IMR-90 (cell line): Measurements from ENCODE around the gene IFNG. TPM values are rescaled to one million over a fixed set of nuclear protein-coding genes. Genes with fewer than 3 reads are reported as not detected.

Experiments used
- ATAC-seq: fragments of 200-7000 bp; cut with Tn5 transposase; 2 replicates; pipeline ENCODE4 v1.9.1; 2020; ENCODE audit warnings: low read depth, mild to moderate bottlenecking, moderate library complexity
- BruUV-seq: library from RNA; stranded (reverse); fragments of 400-500 nt; replicated peaks from 2 replicates; lab custom pipeline; 2021; lab: Mats Ljungman, UMichigan
- CTCF ChIA-PET: fragments of 300-600 bp; formaldehyde crosslinking; extraction: SDS; loops from one replicate; lab custom pipeline; 2021; ENCODE audit warnings: antibody characterized with exemption; lab: Yijun Ruan, JAX
- POLR2A ChIA-PET: fragments of 300-600 bp; sonication (Branson Sonifier 250); formaldehyde crosslinking; loops from one replicate; lab custom pipeline; 2022; ENCODE audit warnings: antibody characterized with exemption; ENCODE audit not compliant: unreplicated experiment; lab: Charles Lee
- DNase-seq: peaks from one replicate; pipeline ENCODE4 v3.0.0; 2013
- H2AFZ ChIP-seq: replicated peaks from 2 replicates; pipeline ENCODE3; 2013; ENCODE audit warnings: low read length, mild to moderate bottlenecking; ENCODE audit not compliant: poor library complexity
- H2AK5ac ChIP-seq: 2 replicates; pipeline ENCODE4 v1.6.1; 2013; ENCODE audit warnings: low read depth, low read length, inconsistent platforms
- H2AK9ac ChIP-seq: replicated peaks from 2 replicates; pipeline ENCODE3; 2013; ENCODE audit warnings: mild to moderate bottlenecking, low read depth, low read length, moderate library complexity; ENCODE audit not compliant: poor library complexity
- H2BK120ac ChIP-seq: 2 replicates; pipeline ENCODE4 v1.6.1; 2013; ENCODE audit warnings: low read depth, low read length, inconsistent platforms
- H2BK15ac ChIP-seq: 3 replicates; pipeline ENCODE4 v1.6.1; 2013; ENCODE audit warnings: low read depth, low read length, inconsistent platforms
- H2BK20ac ChIP-seq: 2 replicates; pipeline ENCODE4 v1.6.1; 2013; ENCODE audit warnings: low read depth, mild to moderate bottlenecking, inconsistent platforms, low read length, moderate library complexity
- H2BK5ac ChIP-seq: 2 replicates; pipeline ENCODE4 v1.6.1; 2013; ENCODE audit warnings: mild to moderate bottlenecking, low read depth, low read length, inconsistent platforms; ENCODE audit not compliant: poor library complexity, severe bottlenecking
- H3K14ac ChIP-seq: replicated peaks from 2 replicates; pipeline ENCODE4 v1.6.1; 2013; ENCODE audit warnings: low read depth, low read length, inconsistent platforms
- H3K18ac ChIP-seq: 2 replicates; pipeline ENCODE4 v1.6.1; 2013; ENCODE audit warnings: low read depth, low read length, control low read depth
- H3K23ac ChIP-seq: 2 replicates; pipeline ENCODE4 v1.6.1; 2013; ENCODE audit warnings: low read depth, low read length, inconsistent platforms
- H3K27ac ChIP-seq: 2 replicates; pipeline ENCODE4 v1.5.1; 2013; ENCODE audit warnings: mild to moderate bottlenecking, control low read depth, low read length; ENCODE audit not compliant: insufficient read depth
- H3K27me3 ChIP-seq: 2 replicates; pipeline ENCODE4 v1.6.1; 2013; ENCODE audit warnings: low read length; ENCODE audit not compliant: control insufficient read depth, insufficient read depth
- H3K36me3 ChIP-seq: 2 replicates; pipeline ENCODE4 v1.6.1; 2013; ENCODE audit warnings: low read length, mixed read lengths; ENCODE audit not compliant: control insufficient read depth, insufficient read depth
- H3K4ac ChIP-seq: 2 replicates; pipeline ENCODE4 v1.6.1; 2013; ENCODE audit warnings: low read depth, low read length, inconsistent platforms
- H3K4me1 ChIP-seq: 2 replicates; pipeline ENCODE4 v1.6.1; 2013; ENCODE audit warnings: low read length, mixed read lengths; ENCODE audit not compliant: control insufficient read depth, insufficient read depth
- H3K4me2 ChIP-seq: 2 replicates; pipeline ENCODE4 v1.6.1; 2013; ENCODE audit warnings: low read depth, mild to moderate bottlenecking, control low read depth, low read length, moderate library complexity
- H3K4me3 ChIP-seq: 2 replicates; pipeline ENCODE4 v1.5.1; 2013; ENCODE audit warnings: low read depth, mild to moderate bottlenecking, control low read depth, low read length, moderate library complexity; ENCODE audit not compliant: insufficient read depth
- H3K56ac ChIP-seq: 2 replicates; pipeline ENCODE4 v1.6.1; 2013; ENCODE audit warnings: low read length, inconsistent platforms; ENCODE audit not compliant: insufficient read depth; ENCODE audit errors: extremely low read depth
- H3K79me1 ChIP-seq, 2 experiments: 2 replicates each; pipeline ENCODE4 v1.6.1; 2013; ENCODE audit warnings: low read length in 2 of 2, inconsistent platforms in 1 of 2, low read depth in 1 of 2
- H3K9ac ChIP-seq: 2 replicates; pipeline ENCODE4 v1.6.1; 2013; ENCODE audit warnings: low read depth, low read length, control low read depth
- H3K9me1 ChIP-seq: 2 replicates; pipeline ENCODE4 v1.6.1; 2013; ENCODE audit warnings: low read length, inconsistent platforms; ENCODE audit not compliant: insufficient read depth
- H3K9me3 ChIP-seq: 2 replicates; pipeline ENCODE4 v1.6.1; 2013; ENCODE audit warnings: low read length; ENCODE audit not compliant: control insufficient read depth, insufficient read depth
- H4K20me1 ChIP-seq: 2 replicates; pipeline ENCODE4 v1.6.1; 2013; ENCODE audit warnings: low read length, inconsistent platforms; ENCODE audit not compliant: insufficient read depth
- H4K5ac ChIP-seq: 2 replicates; pipeline ENCODE4 v1.6.1; 2013; ENCODE audit warnings: mild to moderate bottlenecking, low read depth, low read length, control low read depth
- H4K8ac ChIP-seq, 2 experiments: 2 replicates each; pipeline ENCODE4 v1.6.1; 2013; ENCODE audit warnings: low read depth in 2 of 2, low read length in 2 of 2, control low read depth in 1 of 2, inconsistent platforms in 1 of 2
- H4K91ac ChIP-seq: 2 replicates; pipeline ENCODE4 v1.6.1; 2013; ENCODE audit warnings: low read depth, low read length, inconsistent platforms; ENCODE audit not compliant: insufficient read depth
- MAZ ChIP-seq: IDR thresholded peaks from 2 replicates; pipeline ENCODE4 v1.6.1; 2012; ENCODE audit warnings: low read depth, mild to moderate bottlenecking, low read length, improper control_type of control experiment, moderate library complexity, borderline replicate concordance
- RAD21 ChIP-seq: IDR thresholded peaks from 2 replicates; pipeline ENCODE4 v1.6.1; 2012; ENCODE audit warnings: low read length, improper control_type of control experiment
- RFX5 ChIP-seq: IDR thresholded peaks from 2 replicates; pipeline ENCODE4 v1.8.0; 2012; ENCODE audit warnings: low read depth, mild to moderate bottlenecking, low read length, moderate library complexity
- WGBS, 2 experiments: methylation state at CpG; one replicate each; pipeline versions ENCODE4 v1.1.5 to v1.1.7; 2013; ENCODE audit warnings: missing lambda C conversion rate in 2 of 2; ENCODE audit not compliant: insufficient read length in 1 of 2; ENCODE audit errors: extremely low coverage in 2 of 2; 5-methylcytosine and 5-hydroxymethylcytosine counted together
- dilution Hi-C: fragments of 300-500 bp; cut with HindIII; formaldehyde crosslinking; loops from one replicate; pipeline ENCODE4 v1.14.3; 2018; ENCODE audit warnings: low sequenced_read_pairs; ENCODE audit not compliant: unreplicated experiment
- in situ Hi-C: fragments of 300-500 bp; cut with MboI; formaldehyde crosslinking; loops from 3 replicates; pipeline ENCODE4 v1.14.3; 2019; ENCODE audit warnings: low sequenced_read_pairs, inconsistent platforms, mixed read lengths
- intact Hi-C: fragments of 100-400 bp; cut with micrococcal nuclease; formaldehyde crosslinking; loops from 2 replicates; pipeline ENCODE4 v1.10.0; 2022
- polyA plus RNA-seq, 3 experiments: library from polyadenylated mRNA; depleted of rRNA; stranded (reverse); fragments of >200 nt; gene quantifications; 2 replicates each; pipeline ENCODE4 v1.2.3, GENCODE V29; 2012; ENCODE audit warnings: low replicate concordance in 1 of 3
- total RNA-seq: library from RNA; depleted of rRNA; stranded (reverse); fragments of >200 nt; gene quantifications from 2 replicates; pipeline ENCODE4 v1.2.3, GENCODE V29; 2012

The IFNG gene
- total and polyA plus RNA-seq, 2 of the 4 experiments (the other 2 are of a cell fraction) = not detected

DNA sequence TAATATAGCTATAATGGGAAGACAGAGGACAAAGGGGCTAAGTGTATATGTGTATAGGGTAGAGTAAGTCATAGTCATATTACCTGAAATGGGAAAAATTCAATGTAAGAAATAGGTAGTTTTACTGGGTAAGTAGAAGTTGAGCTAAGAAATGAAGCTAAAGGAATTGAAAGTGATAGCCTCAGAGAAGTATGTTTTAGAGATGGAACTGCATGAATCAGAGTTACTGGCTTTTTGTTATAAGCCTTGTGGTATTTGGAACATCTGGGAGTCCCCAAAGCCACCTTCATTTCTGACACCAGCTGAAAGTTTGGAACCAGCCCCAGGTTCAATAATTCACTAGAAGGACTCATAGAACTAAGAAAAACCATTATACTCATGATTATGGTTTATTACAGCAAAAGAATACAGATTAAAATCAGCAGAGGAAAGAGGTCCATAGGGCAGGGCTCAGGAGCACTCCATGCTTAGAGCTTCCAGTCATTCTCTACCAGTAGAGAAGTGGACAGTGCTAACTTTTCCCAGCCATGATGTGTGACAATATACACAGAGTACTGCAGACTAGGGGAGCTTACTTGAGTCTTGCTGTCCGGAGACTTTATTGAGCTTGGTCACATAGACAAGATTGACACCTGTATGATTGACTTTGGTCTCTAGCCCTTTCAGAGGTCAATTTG, 9.8 kb upstream of the IFNG start:
- no peak overlapping the region for H3K4ac ChIP-seq
- no peak overlapping the region for H3K4me3 ChIP-seq
- POLR2A ChIA-PET = no interaction called here

More for the DNA sequence above, 9.8 kb upstream of the IFNG start:
- no TSS peak for BruUV-seq
- Histone ChIP-seq H3K9me1 (no peaks in the 10 kb centered on the region), H2BK15ac (no peak overlapping the region), H2BK5ac (no peak overlapping the region), H3K9me3 (no peaks in the 10 kb centered on the region), H4K91ac (no peak overlapping the region), H3K79me1 (no peaks in the 10 kb centered on the region), H3K27ac (no peak overlapping the region), H4K20me1 (no peaks in the 10 kb centered on the region), H3K4me1 (no peaks in the 10 kb centered on the region), H3K23ac (no peak overlapping the region), H3K4me2 (no peak overlapping the region), H3K27me3 (no peaks in the 10 kb centered on the region), H2BK20ac (no peak overlapping the region), H3K14ac (no peak overlapping the region), H4K5ac (no peak overlapping the region), H2BK120ac (no peak overlapping the region), H3K36me3 (no peaks in the 10 kb centered on the region), H3K18ac (no peak overlapping the region), H2AFZ (no peak overlapping the region), H4K8ac (no peak overlapping the region), H3K9ac (no peak overlapping the region), H2AK5ac (no peak overlapping the region), H2AK9ac (no peak overlapping the region), H3K56ac (no peak overlapping the region)
- dilution Hi-C loops (no loop called here), in situ Hi-C loops (no loop called here), intact Hi-C loops (no loop called here)
- 100% methylated on average over 1 of the region's 1 CpG; no CpG with 5 or more reads in 1 of the 2 experiments for WGBS, 2 experiments
- no peak for ATAC-seq
- DNase-seq = no peak
- CTCF ChIA-PET = no interaction called here
- TF ChIP-seq RFX5 = no peak
- no peak for TF ChIP-seq RAD21
- no peak for TF ChIP-seq MAZ
